KMS-11 (cell line): ENCODE data around the gene ELL3.
"Not testable (repeated sequence)": the region's sequence is repeated elsewhere in the genome, so short reads cannot be mapped to it uniquely, and the experiment has no call there.

Experiments
- H2AFZ ChIP-seq: fragments of 200-600 bp; sonication (generic); 2 replicates; pipeline ENCODE4 v1.6.1; 2016; ENCODE audit warnings: antibody characterized with exemption, mixed run types, low read depth
- H3K27ac ChIP-seq: fragments of 200-600 bp; sonication (generic); 2 replicates; pipeline ENCODE4 v1.6.1; 2016; ENCODE audit warnings: mild to moderate bottlenecking, mixed run types
- H3K27me3 ChIP-seq: fragments of 200-600 bp; sonication (generic); 2 replicates; pipeline ENCODE4 v1.6.1; 2017; ENCODE audit warnings: mild to moderate bottlenecking, low read depth, mixed run types, moderate library complexity; ENCODE audit not compliant: insufficient read depth
- H3K36me3 ChIP-seq: fragments of 200-600 bp; sonication (generic); 2 replicates; pipeline ENCODE4 v1.6.1; 2017; ENCODE audit warnings: mild to moderate bottlenecking, mixed run types; ENCODE audit not compliant: insufficient read depth
- H3K4me1 ChIP-seq: fragments of 200-600 bp; sonication (generic); 2 replicates; pipeline ENCODE4 v1.6.1; 2016; ENCODE audit warnings: mild to moderate bottlenecking, low read depth, mixed run types; ENCODE audit not compliant: poor library complexity, severe bottlenecking
- H3K4me2 ChIP-seq: fragments of 200-600 bp; sonication (generic); 2 replicates; pipeline ENCODE4 v1.7.0; 2016; ENCODE audit warnings: mild to moderate bottlenecking, mixed run types
- H3K4me3 ChIP-seq: fragments of 200-600 bp; sonication (generic); IDR thresholded peaks from 2 replicates; pipeline ENCODE4 v1.6.1; 2017; ENCODE audit warnings: low read depth, low read length, mixed read lengths; ENCODE audit not compliant: insufficient read depth
- H3K79me2 ChIP-seq: fragments of 200-600 bp; sonication (generic); 2 replicates; pipeline ENCODE4 v1.6.1; 2016; ENCODE audit warnings: low read depth, mixed run types; ENCODE audit not compliant: insufficient read depth
- H3K9ac ChIP-seq: fragments of 200-600 bp; sonication (generic); 2 replicates; pipeline ENCODE4 v1.6.1; 2016; ENCODE audit warnings: mild to moderate bottlenecking, mixed run types
- H4K20me1 ChIP-seq: fragments of 200-600 bp; sonication (generic); 2 replicates; pipeline ENCODE4 v1.6.1; 2016; ENCODE audit warnings: mild to moderate bottlenecking, mixed run types; ENCODE audit not compliant: insufficient read depth
- CTCF ChIP-seq: fragments of 200-600 bp; sonication (generic); conservative IDR thresholded peaks from 2 replicates; pipeline ENCODE4 v1.6.1; 2017; ENCODE audit warnings: low read depth, mild to moderate bottlenecking, antibody characterized with exemption, low read length, moderate library complexity, mixed read lengths

ELL3 gene

DNA sequence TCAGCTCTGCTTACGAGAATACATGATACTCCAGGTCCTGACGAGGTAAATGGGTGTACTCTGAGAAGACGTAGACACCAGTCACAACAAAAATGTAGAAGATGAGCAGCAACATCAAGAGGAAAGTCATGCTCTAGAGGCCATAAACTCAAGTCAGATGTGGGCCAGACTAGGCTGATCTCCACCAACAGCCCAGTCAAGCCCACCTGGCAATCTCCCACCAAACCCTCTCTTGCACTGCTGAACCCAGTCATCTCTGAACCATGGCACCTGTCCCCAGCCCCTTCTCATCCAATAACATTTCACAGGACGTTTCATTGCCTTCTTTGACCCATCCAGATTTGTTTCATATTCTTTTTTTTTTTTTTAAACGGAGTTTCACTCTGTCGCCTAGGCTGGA, 41.4 kb downstream of the ELL3 start:
- peaks cover 6% of the 10 kb centered on the region for H3K4me1 ChIP-seq

DNA sequence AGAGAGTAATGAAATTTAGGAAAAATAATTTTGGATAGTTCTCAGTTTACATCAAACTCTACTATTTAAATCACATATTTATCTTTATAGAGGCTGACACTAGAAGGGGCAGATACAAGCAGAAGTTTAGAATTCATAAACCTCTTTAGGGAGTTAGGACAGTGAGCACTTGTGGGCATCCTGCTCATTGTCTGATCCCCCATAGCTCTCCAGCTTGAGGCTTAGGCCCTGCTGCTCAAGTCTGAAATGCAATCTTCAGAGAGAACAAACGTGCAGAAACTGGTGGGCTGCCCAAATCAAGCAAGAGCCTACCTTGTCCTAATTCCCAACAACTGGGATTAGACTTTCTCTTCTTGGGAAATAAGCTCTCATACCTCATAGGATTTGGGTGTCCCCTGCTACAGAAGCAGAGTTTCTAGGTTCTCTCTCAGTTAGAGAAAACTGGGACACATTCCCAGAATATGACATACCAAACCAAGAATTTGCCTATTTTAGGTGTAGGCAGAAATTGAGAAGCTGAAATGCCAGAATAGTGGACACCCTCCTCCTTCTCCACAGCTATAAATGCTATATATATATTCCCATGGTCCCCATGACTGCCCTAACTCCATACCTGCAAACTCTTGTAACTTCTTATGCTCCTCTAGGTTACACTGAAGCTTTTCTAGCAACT, 48.6 kb downstream of the ELL3 start:
- not testable (repeated sequence) for H3K4me2 ChIP-seq, H3K27me3 ChIP-seq, H3K4me1 ChIP-seq, H3K27ac ChIP-seq, H3K79me2 ChIP-seq, H3K4me3 ChIP-seq, H3K9ac ChIP-seq, H2AFZ ChIP-seq, H4K20me1 ChIP-seq, H3K36me3 ChIP-seq

More for the DNA sequence above, 41.4 kb downstream of the ELL3 start:
- H3K36me3 ChIP-seq, result no peaks in the 10 kb centered on the region
- no peak for TF ChIP-seq CTCF
- no peak overlapping the region for H3K9ac ChIP-seq
- no peak overlapping the region; the same call in 1 of the 2 replicates for H3K4me2 ChIP-seq
- H2AFZ ChIP-seq, result no peak overlapping the region
- no peaks in the 10 kb centered on the region for H3K79me2 ChIP-seq
- no peaks in the 10 kb centered on the region for H4K20me1 ChIP-seq
- H3K4me3 ChIP-seq, result no peak overlapping the region
- no peaks in the 10 kb centered on the region for H3K27me3 ChIP-seq
- no peak overlapping the region for H3K27ac ChIP-seq

DNA sequence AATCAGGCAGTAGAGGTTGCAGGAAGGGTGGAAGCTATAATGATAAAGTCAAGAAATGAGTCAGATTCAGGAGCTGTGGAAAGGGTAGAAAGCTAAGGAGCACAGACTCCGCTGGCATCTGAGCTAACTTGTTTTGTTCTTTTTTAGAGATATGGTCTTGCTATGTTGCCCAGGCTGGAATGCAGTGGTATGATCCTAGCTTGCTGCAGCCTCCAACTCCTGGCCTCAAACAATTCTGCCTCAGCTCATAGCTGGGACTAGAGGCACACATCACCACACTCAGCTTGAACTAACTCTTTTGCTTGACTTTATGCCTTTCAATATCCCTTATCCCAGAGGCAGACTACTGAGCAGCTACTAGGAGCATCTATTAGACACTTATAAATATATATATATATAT, 50.5 kb downstream of the ELL3 start:
- H3K9ac ChIP-seq, H3K79me2 ChIP-seq, H3K27ac ChIP-seq, H3K4me3 ChIP-seq, H4K20me1 ChIP-seq, H2AFZ ChIP-seq, H3K4me2 ChIP-seq, H3K27me3 ChIP-seq, H3K4me1 ChIP-seq, H3K36me3 ChIP-seq: not testable (repeated sequence)

DNA sequence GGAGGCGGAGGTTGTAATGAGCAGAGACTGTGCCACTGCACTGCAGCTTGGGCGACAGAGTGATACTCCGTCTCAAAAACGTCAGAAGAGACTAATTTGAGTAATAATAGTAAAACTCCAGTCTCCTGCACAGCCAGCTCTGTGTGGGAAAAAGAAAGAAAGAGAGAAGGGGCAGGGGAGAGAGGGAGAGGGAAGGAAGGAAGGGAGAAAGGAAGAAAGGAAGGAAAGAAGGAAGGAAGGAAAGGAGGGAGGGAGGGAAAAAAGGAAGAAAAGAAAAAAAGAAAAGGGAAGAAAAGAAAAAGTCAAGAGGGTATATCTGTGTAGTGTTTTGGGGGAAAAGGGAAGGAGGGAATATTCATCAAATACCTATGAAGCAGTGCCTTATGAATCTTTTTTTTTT, 53.6 kb downstream of the ELL3 start:
- H3K27me3 ChIP-seq, result no peaks in the 10 kb centered on the region
- H3K4me2 ChIP-seq, result no peak overlapping the region
- no peaks in the 10 kb centered on the region for H3K4me1 ChIP-seq
- no peaks in the 10 kb centered on the region for H3K79me2 ChIP-seq
- no peak overlapping the region for H3K9ac ChIP-seq
- H3K27ac ChIP-seq, result no peak overlapping the region
- H4K20me1 ChIP-seq, result no peaks in the 10 kb centered on the region
- no peak for TF ChIP-seq CTCF
- H3K4me3 ChIP-seq, result no peak overlapping the region
- H2AFZ ChIP-seq, result no peak overlapping the region
- no peaks in the 10 kb centered on the region for H3K36me3 ChIP-seq
